GM12878 (cell line): ENCODE results near the gene EP400. TPM values are rescaled to one million over a fixed set of nuclear protein-coding genes. Genes with fewer than 3 reads are reported as not detected.

Experiments used
- ATAC-seq: fragments of 200-7000 bp; cut with Tn5 transposase; 3 replicates; pipeline ENCODE4 v1.9.1; 2020; ENCODE audit warnings: mild to moderate bottlenecking, moderate library complexity
- BruUV-seq: library from RNA; stranded (reverse); fragments of 400-500 nt; replicated peaks from 2 replicates; lab custom pipeline; 2021; lab: Mats Ljungman, UMichigan
- CTCF ChIA-PET: fragments of 300-600 bp; sonication (Branson Sonifier 250); formaldehyde crosslinking; extraction: SDS; loops from one replicate; lab custom pipeline; 2021; ENCODE audit warnings: inconsistent platforms; lab: Yijun Ruan, JAX
- POLR2A ChIA-PET: fragments of 350-600 bp; formaldehyde crosslinking; extraction: SDS; loops from one replicate; lab custom pipeline; 2021; ENCODE audit warnings: inconsistent platforms; lab: Charles Lee
- RAD21 ChIA-PET: fragments of 300-600 bp; sonication (Branson Sonifier 250); formaldehyde crosslinking; loops from one replicate; lab custom pipeline; 2023; ENCODE audit warnings: antibody characterized with exemption; ENCODE audit not compliant: unreplicated experiment; lab: Charles Lee
- SMC1A ChIA-PET: fragments of 300-600 bp; sonication (Branson Sonifier 250); formaldehyde crosslinking; loops from one replicate; lab custom pipeline; 2023; ENCODE audit not compliant: unreplicated experiment, uncharacterized antibody; lab: Charles Lee
- DNase-seq: peaks from one replicate; pipeline ENCODE4 v3.0.0-alpha.2; 2011; ENCODE audit warnings: low read depth, low spot score
- FAIRE-seq: peaks from 3 replicates; lab custom pipeline; 2011; peaks lifted over from hg19 to GRCh38; lab: Jason Lieb, UNC
- H2AFZ ChIP-seq: 2 replicates; pipeline ENCODE4 v1.6.0; 2011; ENCODE audit warnings: low read depth, low read length, control low read depth; ENCODE audit not compliant: control insufficient read depth
- H3K27ac ChIP-seq: 2 replicates; pipeline ENCODE4 v1.5.1; 2011; ENCODE audit warnings: control low read depth; ENCODE audit not compliant: control insufficient read depth, insufficient read depth
- H3K27me3 ChIP-seq, 2 experiments: replicated peaks in 1 of 2; 2 replicates each; pipeline versions ENCODE4 v1.6.0 to v1.6.1; 2011; ENCODE audit warnings: low read length in 1 of 2; ENCODE audit not compliant: control insufficient read depth in 2 of 2, insufficient read depth in 2 of 2
- H3K36me3 ChIP-seq, 2 experiments: 2 replicates each; pipeline ENCODE4 v1.5.1; 2011; ENCODE audit warnings: low read length in 1 of 2; ENCODE audit not compliant: control insufficient read depth in 2 of 2, insufficient read depth in 2 of 2
- H3K4me1 ChIP-seq: 2 replicates; pipeline ENCODE4 v1.6.1; 2011; ENCODE audit warnings: mild to moderate bottlenecking, low read length, moderate library complexity, mixed read lengths; ENCODE audit not compliant: control insufficient read depth, insufficient read depth
- H3K4me2 ChIP-seq: 2 replicates; pipeline ENCODE4 v1.6.0; 2011; ENCODE audit warnings: control low read depth; ENCODE audit not compliant: control insufficient read depth, insufficient read depth
- H3K4me3 ChIP-seq: fragments of 200-600 bp; sonication (generic); 2 replicates; pipeline ENCODE4 v1.5.1; 2016
- H3K79me2 ChIP-seq: 2 replicates; pipeline ENCODE4 v1.6.0; 2011; ENCODE audit warnings: low read length; ENCODE audit not compliant: control insufficient read depth, insufficient read depth
- H3K9ac ChIP-seq: 2 replicates; pipeline ENCODE4 v1.8.0; 2011; ENCODE audit warnings: low read length, control low read depth, mixed read lengths; ENCODE audit not compliant: control insufficient read depth, insufficient read depth
- H3K9me3 ChIP-seq: replicated peaks from 3 replicates; pipeline ENCODE4 v1.5.1; 2011; ENCODE audit warnings: mild to moderate bottlenecking, low read length; ENCODE audit not compliant: control insufficient read depth, insufficient read depth
- H4K20me1 ChIP-seq: 2 replicates; pipeline ENCODE4 v1.6.0; 2011; ENCODE audit not compliant: control insufficient read depth, insufficient read depth
- ATF7 ChIP-seq: fragments of 450-650 bp; IDR thresholded peaks from 2 replicates; pipeline ENCODE4 v1.6.1; 2016; ENCODE audit warnings: low read depth, mild to moderate bottlenecking
- CREB1 ChIP-seq: IDR thresholded peaks from 2 replicates; pipeline ENCODE4 v1.6.1; 2012; ENCODE audit warnings: low read depth, mild to moderate bottlenecking, inconsistent platforms
- FOXM1 ChIP-seq: IDR thresholded peaks from 2 replicates; pipeline ENCODE4 v1.6.1; 2012; ENCODE audit warnings: low read depth, mild to moderate bottlenecking, inconsistent platforms, low read length, moderate library complexity
- GATAD2B ChIP-seq: fragments of 450-650 bp; conservative IDR thresholded peaks from 2 replicates; pipeline ENCODE4 v1.6.1; 2017; ENCODE audit warnings: low read depth, mild to moderate bottlenecking, moderate library complexity
- MEF2A ChIP-seq: IDR thresholded peaks from 2 replicates; pipeline ENCODE4 v1.6.1; 2011; ENCODE audit warnings: low read depth, mild to moderate bottlenecking, low read length, moderate library complexity; ENCODE audit not compliant: insufficient read depth
- NR2F1 ChIP-seq: fragments of 450-650 bp; conservative IDR thresholded peaks from 2 replicates; pipeline ENCODE4 v1.6.1; 2017; ENCODE audit warnings: mild to moderate bottlenecking
- ZNF217 ChIP-seq: fragments of 450-650 bp; IDR thresholded peaks from 2 replicates; pipeline ENCODE4 v1.6.1; 2017; ENCODE audit warnings: antibody characterized with exemption, mild to moderate bottlenecking
- WGBS: methylation state at CpG from one replicate; pipeline ENCODE4 v1.1.6; 2016; ENCODE audit warnings: low lambda C conversion rate; ENCODE audit not compliant: insufficient replicate concordance, insufficient coverage; ENCODE audit errors: missing lambda C conversion rate; 5-methylcytosine and 5-hydroxymethylcytosine counted together
- in situ Hi-C: fragments of 300-500 bp; cut with MboI; formaldehyde crosslinking; loops from 9 replicates; pipeline ENCODE4 v1.14.3; 2018; ENCODE audit warnings: mixed read lengths
- intact Hi-C: fragments of 100-400 bp; cut with micrococcal nuclease; formaldehyde crosslinking; loops from one replicate; pipeline ENCODE4 v1.14.2; 2022; ENCODE audit not compliant: unreplicated experiment
- polyA plus RNA-seq, 11 experiments: library from polyadenylated mRNA; depleted of rRNA in 4 of 11; unstranded in 6 of 11; stranded (reverse) in 5 of 11; fragments of >200 nt; fragmentation: Nextera tagmentation in 4 of 11; fragmentation: Illumina TruSeq in 1 of 11; extraction: Ambion mirVana in 4 of 11; extraction: Trizol in 1 of 11; gene quantifications; 1 replicate in 1 of 11; 2 replicates in 10 of 11; pipeline versions ENCODE4 v1.2.1 to v1.2.3, GENCODE V29; 2011 to 2016; ENCODE audit warnings: inconsistent platforms in 2 of 11, missing spikeins in 2 of 11, low read depth in 1 of 11
- total RNA-seq, 4 experiments: library from RNA; depleted of rRNA in 3 of 4; stranded (reverse); fragments of >200 nt in 3 of 4; fragmentation: Illumina TruSeq in 1 of 4; extraction: Trizol in 1 of 4; gene quantifications; 2 replicates each; pipeline versions ENCODE4 v1.2.1 to v1.2.3, GENCODE V29; 2013 to 2021
- TF ChIP-seq, protein P1 (sequence below): IDR thresholded peaks from 2 replicates; pipeline ENCODE4 v1.6.1; 2011; ENCODE audit warnings: low read depth, mild to moderate bottlenecking, low read length, moderate library complexity, borderline replicate concordance; ENCODE audit errors: extremely low read depth
- TF ChIP-seq, protein P2 (sequence below): fragments of 450-650 bp; IDR thresholded peaks from 2 replicates; pipeline ENCODE4 v1.6.1; 2016; ENCODE audit warnings: mild to moderate bottlenecking, moderate library complexity, borderline replicate concordance

Gene EP400
- total and polyA plus RNA-seq, 10 of the 15 experiments (the other 5 are each of a cell fraction or from before 2014, with no cell fraction given) = 3.8 to 44.2 (median 8.4) TPM

DNA sequence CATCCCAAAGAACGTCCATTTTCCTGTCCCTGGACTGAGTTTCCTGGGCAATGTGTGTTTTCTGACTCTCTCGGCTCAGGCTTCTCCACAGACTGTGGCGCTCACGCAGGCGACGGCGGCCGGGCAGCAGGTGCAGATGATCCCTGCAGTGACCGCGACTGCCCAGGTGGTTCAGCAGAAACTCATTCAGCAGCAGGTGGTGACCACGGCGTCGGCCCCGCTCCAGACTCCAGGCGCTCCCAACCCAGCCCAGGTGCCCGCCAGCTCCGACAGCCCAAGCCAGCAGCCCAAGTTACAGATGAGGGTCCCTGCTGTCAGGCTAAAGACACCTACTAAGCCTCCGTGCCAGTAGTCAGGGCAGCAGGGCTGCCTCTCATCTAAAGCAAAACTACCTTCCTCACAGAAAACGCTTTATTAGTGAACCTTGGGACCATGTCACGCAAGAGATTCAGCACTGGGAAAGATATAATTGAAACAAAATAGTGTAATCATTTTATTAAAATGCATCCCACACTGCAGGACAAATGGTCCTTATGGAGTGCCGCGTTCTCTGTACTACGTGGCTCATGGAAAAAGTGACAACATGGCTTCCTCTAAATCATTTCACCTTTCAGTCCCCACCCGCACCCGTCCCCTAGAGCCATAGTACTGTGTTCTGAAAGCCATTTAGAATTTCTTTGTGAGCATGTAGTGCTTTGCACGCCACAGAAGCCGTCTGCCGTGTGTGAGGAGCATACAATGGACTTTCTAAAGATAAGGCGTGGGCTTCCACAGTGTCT, 127.8 kb downstream of the EP400 start:
- WGBS = 95% methylated on average over 29 of the region's 29 CpGs
- Histone ChIP-seq H3K79me2 (no peaks in the 10 kb centered on the region), H3K4me2 (no peak overlapping the region), H2AFZ (no peak overlapping the region), H3K9ac (no peak overlapping the region), H3K4me3 (no peak overlapping the region), H3K27me3 (no peaks in the 10 kb centered on the region), H3K36me3 (peaks cover 7 to 12% of the 10 kb centered on the region in 2 experiments), H3K27ac (no peak overlapping the region), H4K20me1 (no peaks in the 10 kb centered on the region), H3K4me1 (peaks cover under 1% of the 10 kb centered on the region; the same call in 1 of the 2 replicates), H3K9me3 (no peaks in the 10 kb centered on the region)
- no TSS peak for BruUV-seq
- in situ Hi-C loops (no loop called here), intact Hi-C loops (no loop called here)
- ChIA-PET SMC1A (no interaction called here), POLR2A (no interaction called here), CTCF (no interaction called here), RAD21 (no interaction called here)
- DNase-seq (no peak), FAIRE-seq (no peak), ATAC-seq (no peak)
- TF ChIP-seq NR2F1 = no peak

DNA sequence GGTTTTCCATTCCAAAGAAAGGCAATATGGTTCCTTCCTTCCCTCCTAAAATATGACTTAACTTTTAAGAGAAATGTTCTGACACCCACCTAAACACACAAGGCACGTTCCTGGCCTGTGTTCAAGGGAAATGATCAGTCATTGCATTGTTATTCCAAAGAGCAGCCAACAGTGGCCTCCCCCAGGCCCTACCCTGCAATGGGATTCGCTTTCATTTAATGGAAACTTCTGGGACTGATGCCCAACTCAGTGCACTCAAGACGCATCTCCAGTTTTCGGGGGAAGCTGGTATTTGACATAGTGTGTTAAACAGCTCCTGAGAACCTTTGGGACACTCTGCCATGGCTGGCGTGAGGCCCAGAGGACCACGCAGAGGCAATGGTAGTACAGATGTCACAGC, 128.4 kb downstream of the EP400 start:
- ATAC-seq (no peak), DNase-seq (no peak), FAIRE-seq (no peak)
- POLR2A ChIA-PET = no interaction called here
- Histone ChIP-seq H3K36me3 (peaks cover 7 to 12% of the 10 kb centered on the region in 2 experiments), H3K9ac (no peak overlapping the region), H3K4me1 (no peaks in the 10 kb centered on the region), H4K20me1 (no peaks in the 10 kb centered on the region), H3K9me3 (no peaks in the 10 kb centered on the region), H3K27ac (no peak overlapping the region), H3K4me3 (no peak overlapping the region), H3K27me3 (no peaks in the 10 kb centered on the region), H3K4me2 (no peak overlapping the region), H3K79me2 (no peaks in the 10 kb centered on the region), H2AFZ (no peak overlapping the region)
- no TSS peak for BruUV-seq
- intact Hi-C loops (no loop called here), in situ Hi-C loops (no loop called here)
- CTCF ChIA-PET = no interaction called here
- RAD21 ChIA-PET = no interaction called here
- 89% methylated on average over 6 of the region's 6 CpGs for WGBS
- SMC1A ChIA-PET = no interaction called here
- TF ChIP-seq MEF2A (no peak), CREB1 (no peak), GATAD2B (no peak), FOXM1 (no peak), ATF7 (no peak), ZNF217 (no peak)
- TF ChIP-seq, protein P1, sequence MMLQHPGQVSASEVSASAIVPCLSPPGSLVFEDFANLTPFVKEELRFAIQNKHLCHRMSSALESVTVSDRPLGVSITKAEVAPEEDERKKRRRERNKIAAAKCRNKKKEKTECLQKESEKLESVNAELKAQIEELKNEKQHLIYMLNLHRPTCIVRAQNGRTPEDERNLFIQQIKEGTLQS = no peak
- TF ChIP-seq, protein P2, sequence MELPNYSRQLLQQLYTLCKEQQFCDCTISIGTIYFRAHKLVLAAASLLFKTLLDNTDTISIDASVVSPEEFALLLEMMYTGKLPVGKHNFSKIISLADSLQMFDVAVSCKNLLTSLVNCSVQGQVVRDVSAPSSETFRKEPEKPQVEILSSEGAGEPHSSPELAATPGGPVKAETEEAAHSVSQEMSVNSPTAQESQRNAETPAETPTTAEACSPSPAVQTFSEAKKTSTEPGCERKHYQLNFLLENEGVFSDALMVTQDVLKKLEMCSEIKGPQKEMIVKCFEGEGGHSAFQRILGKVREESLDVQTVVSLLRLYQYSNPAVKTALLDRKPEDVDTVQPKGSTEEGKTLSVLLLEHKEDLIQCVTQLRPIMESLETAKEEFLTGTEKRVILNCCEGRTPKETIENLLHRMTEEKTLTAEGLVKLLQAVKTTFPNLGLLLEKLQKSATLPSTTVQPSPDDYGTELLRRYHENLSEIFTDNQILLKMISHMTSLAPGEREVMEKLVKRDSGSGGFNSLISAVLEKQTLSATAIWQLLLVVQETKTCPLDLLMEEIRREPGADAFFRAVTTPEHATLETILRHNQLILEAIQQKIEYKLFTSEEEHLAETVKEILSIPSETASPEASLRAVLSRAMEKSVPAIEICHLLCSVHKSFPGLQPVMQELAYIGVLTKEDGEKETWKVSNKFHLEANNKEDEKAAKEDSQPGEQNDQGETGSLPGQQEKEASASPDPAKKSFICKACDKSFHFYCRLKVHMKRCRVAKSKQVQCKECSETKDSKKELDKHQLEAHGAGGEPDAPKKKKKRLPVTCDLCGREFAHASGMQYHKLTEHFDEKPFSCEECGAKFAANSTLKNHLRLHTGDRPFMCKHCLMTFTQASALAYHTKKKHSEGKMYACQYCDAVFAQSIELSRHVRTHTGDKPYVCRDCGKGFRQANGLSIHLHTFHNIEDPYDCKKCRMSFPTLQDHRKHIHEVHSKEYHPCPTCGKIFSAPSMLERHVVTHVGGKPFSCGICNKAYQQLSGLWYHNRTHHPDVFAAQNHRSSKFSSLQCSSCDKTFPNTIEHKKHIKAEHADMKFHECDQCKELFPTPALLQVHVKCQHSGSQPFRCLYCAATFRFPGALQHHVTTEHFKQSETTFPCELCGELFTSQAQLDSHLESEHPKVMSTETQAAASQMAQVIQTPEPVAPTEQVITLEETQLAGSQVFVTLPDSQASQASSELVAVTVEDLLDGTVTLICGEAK = no peak
